HUDEP-2 (cell line): ENCODE measurements around the gene PTPN20.

ENCODE experiments used
- DNase-seq, 76 experiments: peaks; one replicate each; lab custom pipeline; 2025; ENCODE audit not compliant: unreplicated experiment in 76 of 76; lab: John Stamatoyannopoulos, UW

Gene PTPN20

GRCh38 chr10:47031901-47032465 is 120.8 kb downstream of the PTPN20 start:
- DNase-seq, result no peak

GRCh38 chr10:47033081-47033480 is 121.9 kb downstream of the PTPN20 start:
- DNase-seq, result no peak

GRCh38 chr10:47033541-47034270 is 122.5 kb downstream of the PTPN20 start:
- DNase-seq, result no peak

GRCh38 chr10:47034441-47035051 is 123.3 kb downstream of the PTPN20 start:
- DNase-seq, result no peak

- no peak for DNase-seq
These were observed 124.1 kb downstream of the PTPN20 start for GRCh38 chr10:47035171-47035818.

- DNase-seq, result no peak
These were observed 124.7 kb downstream of the PTPN20 start for GRCh38 chr10:47035819-47036337.

GRCh38 chr10:47036771-47037170 is 125.5 kb downstream of the PTPN20 start:
- no peak for DNase-seq

- DNase-seq, result no peak
These were observed 126.6 kb downstream of the PTPN20 start for GRCh38 chr10:47037654-47038425.

GRCh38 chr10:47038881-47039561 is 127.8 kb downstream of the PTPN20 start:
- no peak for DNase-seq

- DNase-seq, result no peak
These were observed 128.3 kb downstream of the PTPN20 start for GRCh38 chr10:47039562-47039913.

- no peak for DNase-seq
These were observed 128.8 kb downstream of the PTPN20 start for GRCh38 chr10:47040041-47040491.

GRCh38 chr10:47040681-47041080 is 129.5 kb downstream of the PTPN20 start:
- no peak for DNase-seq

- no peak for DNase-seq
These were observed 130.4 kb downstream of the PTPN20 start for GRCh38 chr10:47041396-47042198.

- DNase-seq, result no peak
These were observed 130.9 kb downstream of the PTPN20 start for GRCh38 chr10:47042199-47042473.

GRCh38 chr10:47042780-47043750 is 131.8 kb downstream of the PTPN20 start:
- DNase-seq, result no peak

GRCh38 chr10:47043928-47044538 is 132.8 kb downstream of the PTPN20 start:
- no peak for DNase-seq

- DNase-seq, result no peak
These were observed 133.5 kb downstream of the PTPN20 start for GRCh38 chr10:47044741-47045140.

GRCh38 chr10:47045331-47045861 is 134.2 kb downstream of the PTPN20 start:
- DNase-seq, result no peak
